Uterus (tissue), 2 donors: ENCODE measurements around the gene PDE4D.

Experiments used
- POLR2A ChIP-seq, 2 donors: fragments of 450-650 bp; IDR thresholded peaks; one replicate each; pipeline ENCODE4 v1.6.1; 2016; ENCODE audit warnings: antibody characterized with exemption in 2 of 2, mild to moderate bottlenecking in 1 of 2, moderate library complexity in 1 of 2
- TF ChIP-seq, protein P1 (sequence below), 4 experiments: fragments of 200-600 bp in 2 of 4; fragments of 450-650 bp in 2 of 4; sonication (generic) in 2 of 4; IDR thresholded peaks; one replicate each; pipeline ENCODE4 v1.5.1; 2016 to 2019; ENCODE audit warnings: antibody characterized with exemption in 4 of 4, mild to moderate bottlenecking in 2 of 4, moderate library complexity in 1 of 4

DNA sequence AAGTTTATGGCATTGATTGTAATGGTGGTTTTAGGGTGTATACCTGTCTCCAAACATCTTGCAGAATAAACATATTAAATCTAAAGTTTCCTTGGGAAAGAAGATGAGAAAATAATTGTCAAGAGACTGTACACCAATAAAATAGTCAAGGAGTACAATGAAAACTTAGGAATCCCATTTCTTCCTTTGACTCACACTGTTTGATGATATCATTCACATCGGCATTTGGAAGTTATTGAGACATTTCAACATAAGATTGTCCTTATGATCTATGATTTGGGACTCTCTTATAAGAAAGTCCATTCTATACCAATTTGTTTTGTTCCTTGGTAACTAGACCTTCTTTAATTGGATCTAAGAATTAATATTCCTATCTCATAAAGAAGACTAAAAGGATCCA, 828.0 kb downstream of the PDE4D start:
- no peak for TF ChIP-seq POLR2A (IDR thresholded peaks at IDR 0.05)
- TF ChIP-seq, protein P1, sequence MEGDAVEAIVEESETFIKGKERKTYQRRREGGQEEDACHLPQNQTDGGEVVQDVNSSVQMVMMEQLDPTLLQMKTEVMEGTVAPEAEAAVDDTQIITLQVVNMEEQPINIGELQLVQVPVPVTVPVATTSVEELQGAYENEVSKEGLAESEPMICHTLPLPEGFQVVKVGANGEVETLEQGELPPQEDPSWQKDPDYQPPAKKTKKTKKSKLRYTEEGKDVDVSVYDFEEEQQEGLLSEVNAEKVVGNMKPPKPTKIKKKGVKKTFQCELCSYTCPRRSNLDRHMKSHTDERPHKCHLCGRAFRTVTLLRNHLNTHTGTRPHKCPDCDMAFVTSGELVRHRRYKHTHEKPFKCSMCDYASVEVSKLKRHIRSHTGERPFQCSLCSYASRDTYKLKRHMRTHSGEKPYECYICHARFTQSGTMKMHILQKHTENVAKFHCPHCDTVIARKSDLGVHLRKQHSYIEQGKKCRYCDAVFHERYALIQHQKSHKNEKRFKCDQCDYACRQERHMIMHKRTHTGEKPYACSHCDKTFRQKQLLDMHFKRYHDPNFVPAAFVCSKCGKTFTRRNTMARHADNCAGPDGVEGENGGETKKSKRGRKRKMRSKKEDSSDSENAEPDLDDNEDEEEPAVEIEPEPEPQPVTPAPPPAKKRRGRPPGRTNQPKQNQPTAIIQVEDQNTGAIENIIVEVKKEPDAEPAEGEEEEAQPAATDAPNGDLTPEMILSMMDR (IDR thresholded peaks at IDR 0.05), result no peak
